ENCODE measurements around the gene CDH20.
A peak's percentile ranks its signal among the peaks of the same experiment; 100 is the strongest.

Gene CDH20

DNA sequence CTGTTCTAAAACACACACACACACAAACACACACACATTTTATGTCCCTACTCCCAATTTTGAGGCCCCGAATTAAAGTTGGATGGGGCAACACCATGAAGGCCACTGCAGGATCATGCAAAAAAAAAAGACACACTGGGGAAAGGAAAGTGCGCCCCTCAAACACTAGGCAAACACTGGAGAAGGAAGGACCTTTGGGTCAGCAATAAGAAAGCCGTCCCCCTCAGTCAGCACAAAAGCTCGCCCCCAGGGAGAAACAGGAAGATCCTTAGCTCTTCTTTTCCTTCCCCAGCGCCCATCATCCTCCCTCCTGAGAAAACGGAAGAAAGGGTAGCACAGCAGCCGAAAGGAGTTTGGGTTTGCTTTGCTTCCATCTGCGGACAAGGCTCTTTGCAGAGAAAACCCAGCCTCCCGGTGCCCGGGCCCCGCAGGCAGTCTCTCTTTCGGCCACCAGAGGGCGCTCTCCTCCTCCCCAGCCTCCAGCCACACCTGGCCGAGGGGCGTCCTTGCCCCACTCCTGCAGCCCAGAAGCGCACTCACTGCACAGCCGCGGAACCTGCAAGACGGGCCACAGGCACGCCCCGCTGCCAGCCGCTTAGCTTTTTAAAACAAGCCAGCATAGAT, 248.5 kb downstream of the CDH20 start:
- DNase-seq: peak; percentile 10

- no peak for DNase-seq
Observed at GRCh38 chr18:61582202-61582710, 249.0 kb downstream of the CDH20 start.

DNA sequence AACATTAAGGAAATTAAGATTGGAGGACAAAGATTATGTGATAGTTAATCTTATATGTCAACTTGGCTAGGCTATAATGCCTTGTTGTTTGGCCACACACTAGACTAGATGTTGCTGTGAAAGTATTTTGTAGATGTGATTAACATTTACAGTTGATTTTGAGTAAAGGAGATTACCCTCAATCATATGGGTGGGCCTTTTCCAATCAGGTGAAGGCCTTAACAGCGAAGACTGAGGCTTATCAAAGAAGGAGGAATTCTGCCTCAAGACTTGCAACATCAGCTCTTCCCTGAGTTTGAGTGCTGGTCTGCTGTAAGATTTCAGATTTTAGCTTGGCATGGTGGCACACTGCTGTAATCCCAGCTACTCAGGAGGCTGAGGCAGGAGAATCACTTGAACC, 250.3 kb downstream of the CDH20 start:
- DNase-seq: no peak

DNA sequence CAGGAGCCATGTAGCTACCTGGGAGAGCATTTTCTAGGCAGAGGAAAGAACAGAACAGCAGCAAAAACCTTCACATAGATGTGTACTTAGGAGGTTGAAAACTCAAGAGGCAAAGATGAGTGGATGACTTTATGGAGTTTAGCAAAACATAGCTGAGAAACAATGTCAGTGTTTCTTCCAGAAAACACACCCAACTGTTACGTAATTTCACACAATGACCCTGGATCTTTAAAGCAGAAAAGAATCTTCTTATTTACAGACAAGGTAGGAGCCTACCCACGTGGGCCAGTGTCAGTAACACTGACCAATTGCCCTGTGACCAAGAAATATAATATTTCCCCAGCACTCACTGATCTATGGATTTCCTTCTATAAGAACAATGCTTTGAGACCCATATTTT, 254.6 kb downstream of the CDH20 start:
- no peak for DNase-seq

DNA sequence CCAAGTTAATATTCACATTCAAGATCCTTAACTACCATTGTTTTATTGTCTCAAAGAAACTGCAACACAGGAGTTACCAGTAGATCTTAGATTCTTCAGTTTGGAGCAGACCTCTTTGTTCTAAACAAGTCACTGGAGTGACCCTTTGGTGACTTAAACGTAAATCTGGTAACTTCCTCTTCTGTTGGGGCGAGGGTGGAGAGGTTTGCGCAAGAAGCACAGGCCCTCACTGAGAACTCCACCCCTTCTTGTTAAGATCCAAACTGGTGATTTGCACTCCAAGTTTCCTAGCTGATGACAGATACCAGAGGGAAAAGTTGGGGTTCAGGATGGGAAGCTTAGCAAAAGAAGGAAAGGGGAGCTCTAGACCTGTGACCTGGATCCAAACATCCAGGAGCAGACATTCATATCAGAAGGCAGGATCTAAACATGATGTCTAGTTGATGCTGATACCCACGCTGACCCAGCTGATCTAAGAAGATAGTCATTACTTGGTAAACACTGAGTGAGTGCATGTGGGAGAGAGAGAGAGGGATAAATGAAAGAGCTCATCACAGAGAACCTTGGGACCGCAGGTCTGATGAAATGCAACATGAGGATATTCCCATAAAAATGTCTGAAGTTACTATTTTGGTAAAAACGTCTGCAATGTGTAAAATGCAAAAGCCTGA, 256.0 kb downstream of the CDH20 start:
- DNase-seq: no peak

DNA sequence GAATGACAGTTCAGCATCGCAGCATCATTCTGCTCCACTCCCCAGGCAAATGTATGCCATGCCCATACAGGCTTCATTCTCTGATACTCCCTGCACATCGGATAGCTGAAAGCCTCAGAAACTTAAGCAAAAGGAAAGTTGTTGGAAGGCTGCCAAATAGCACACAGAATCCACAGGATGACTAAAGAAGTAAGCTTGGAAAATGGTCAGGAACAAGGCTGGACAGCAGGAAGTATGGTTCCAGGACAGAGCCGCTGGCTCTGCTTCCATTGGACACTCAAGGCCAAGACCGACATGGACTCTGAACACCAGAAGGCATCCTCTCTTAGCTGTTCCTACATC, 256.5 kb downstream of the CDH20 start:
- peak; percentile 42 for DNase-seq

DNA sequence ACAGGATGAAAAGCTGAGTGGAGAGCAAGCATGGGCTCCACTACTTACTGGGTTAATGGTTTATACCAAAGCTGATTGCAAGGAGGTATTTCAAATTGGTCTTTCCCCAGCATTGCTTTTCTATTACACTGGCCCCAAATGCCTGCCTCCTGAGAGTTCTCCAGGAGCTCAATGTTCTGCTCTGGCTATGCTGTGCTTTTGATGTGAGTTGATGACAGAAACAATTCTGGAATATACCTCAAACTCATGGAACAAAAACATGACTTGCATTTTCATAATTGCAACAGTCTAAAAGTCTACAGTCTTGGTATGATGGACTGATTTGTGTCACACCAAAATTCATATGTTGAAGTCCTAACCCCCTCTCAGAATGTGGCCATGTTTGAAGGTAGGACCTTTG, 258.0 kb downstream of the CDH20 start:
- no peak for DNase-seq

DNA sequence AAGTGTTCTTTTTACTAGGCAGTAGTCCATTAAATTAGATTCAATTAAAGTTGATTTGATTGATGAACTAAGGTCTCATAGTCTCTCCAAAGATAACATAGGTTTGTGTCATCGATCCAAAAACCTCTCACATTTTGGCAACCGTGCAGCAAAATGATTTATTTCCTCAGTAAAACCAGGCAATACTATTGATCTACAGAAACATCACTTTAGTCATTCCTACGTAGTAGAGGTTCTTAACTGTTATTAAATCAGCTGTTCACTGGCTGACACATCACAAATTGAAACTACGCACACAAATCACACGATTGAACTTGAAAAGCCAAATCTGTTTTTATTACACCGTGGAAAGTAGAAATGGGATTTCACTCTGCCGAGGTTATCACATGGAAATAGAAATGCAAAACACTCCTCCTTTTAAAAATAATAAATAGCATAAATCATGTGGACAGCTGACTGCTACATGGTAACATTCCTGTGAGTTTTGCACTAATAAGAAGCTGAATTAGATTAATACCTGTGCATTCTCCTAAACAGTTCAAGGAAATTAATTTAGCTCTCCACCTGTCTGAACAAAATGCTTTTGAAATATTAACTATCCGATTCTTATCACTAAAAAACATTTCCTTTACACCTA, 262.5 kb downstream of the CDH20 start:
- DNase-seq: no peak

GRCh38 chr18:61596296-61596695, 263.1 kb downstream of the CDH20 start:
- DNase-seq: no peak

DNA sequence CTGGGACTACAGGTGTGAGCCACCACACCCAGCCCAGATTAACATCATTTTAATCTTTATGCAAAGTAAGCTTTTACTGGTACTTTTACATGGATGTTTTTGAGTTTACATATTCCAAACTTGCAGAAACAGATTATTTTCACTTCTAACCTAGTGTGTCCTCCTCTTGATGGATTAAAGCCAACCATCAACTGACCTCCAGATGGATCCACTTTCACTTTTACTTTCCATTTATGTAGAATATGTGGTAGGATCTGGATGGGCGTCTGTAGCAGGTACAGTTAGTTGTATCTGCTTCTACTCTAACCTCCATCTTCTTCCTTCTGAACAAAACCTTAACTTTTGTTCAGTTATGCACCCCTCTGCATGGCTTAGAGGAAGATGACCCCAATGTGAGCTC, 264.1 kb downstream of the CDH20 start:
- no peak for DNase-seq

GRCh38 chr18:61600422-61600821, 267.2 kb downstream of the CDH20 start:
- DNase-seq: no peak

DNA sequence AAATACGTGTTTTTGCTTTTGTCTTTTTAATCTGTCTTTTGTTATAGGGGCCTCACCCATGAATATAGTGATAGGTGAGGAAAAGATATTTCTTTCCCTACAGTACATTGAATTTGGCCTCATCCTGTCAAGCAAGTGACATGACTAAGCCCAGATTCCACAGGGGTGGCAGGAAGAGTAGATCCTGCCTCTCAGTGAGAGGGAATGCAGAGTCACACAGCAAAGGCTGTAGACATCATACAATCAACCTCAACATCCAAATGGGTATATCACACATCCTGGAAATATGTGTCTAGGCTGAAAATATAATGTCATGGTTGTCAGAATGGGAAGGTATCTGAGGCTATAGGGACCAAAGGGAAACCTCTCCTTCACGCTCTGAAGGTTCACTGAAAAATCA, 269.6 kb downstream of the CDH20 start:
- no peak for DNase-seq
